Measurements from ENCODE around the gene JMJD7.

Gene JMJD7

GRCh38 chr15:41836713-41837454 lies 9.0 kb downstream of the JMJD7 start:
- no peak for ATAC-seq (ENCODE audit: low read depth)
- DNase-seq (ENCODE audit: low spot score in 2 of 2) = no peak
- Mint-ChIP-seq H3K4me1 (peaks cover 16% of the 10 kb centered on the region), H3K36me3 (peaks cover 9% of the 10 kb centered on the region), H3K4me3 (no peak overlapping the region), H3K27me3 (no peaks in the 10 kb centered on the region), H3K27ac (no peak overlapping the region), H3K9me3 (no peaks in the 10 kb centered on the region)

DNA sequence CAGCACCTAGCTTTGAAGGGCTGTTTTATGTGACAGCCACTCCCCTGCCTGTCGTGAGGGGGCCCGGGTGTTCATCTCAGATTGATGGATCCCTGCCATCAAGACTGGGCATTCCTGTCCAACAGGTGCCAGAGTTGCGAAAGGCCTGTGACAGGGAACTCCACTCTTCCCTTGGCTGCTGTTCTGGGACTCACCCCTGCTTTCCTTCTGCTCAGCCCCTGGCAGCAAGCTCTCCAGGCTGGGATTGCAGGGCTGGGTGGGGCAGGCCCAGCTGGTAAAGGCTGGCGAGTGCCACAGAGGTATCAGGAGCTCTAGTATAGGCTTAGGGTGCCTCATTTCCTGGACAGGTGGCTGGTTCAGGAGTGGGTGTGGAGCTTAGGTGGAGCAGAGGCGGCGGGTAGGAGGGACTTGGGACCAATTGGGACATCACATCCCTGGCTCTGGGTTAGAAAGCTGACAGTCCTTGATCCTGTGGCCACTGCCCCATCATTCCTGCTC lies 10.6 kb downstream of the JMJD7 start, which contains the start of gene PLA2G4B:
TSS of gene PLA2G4B (plus strand) at position 448 of the 498 bp plus-strand sequence. CDS start 67 bp downstream, outside the sequence.
- no peak for ATAC-seq (ENCODE audit: low read depth)
- H3K4me3 Mint-ChIP-seq = no peak within 1 kb of the TSS
- no peaks in the 10 kb centered on the region for H3K9me3 Mint-ChIP-seq
- DNase-seq (ENCODE audit: low spot score in 2 of 2) = no peak
- H3K27ac Mint-ChIP-seq = no peak within 1 kb of the TSS
- H3K27me3 Mint-ChIP-seq = no peaks in the 10 kb centered on the region
- H3K4me1 Mint-ChIP-seq = peaks cover 8% of the 10 kb centered on the region
- peaks cover 7% of the 10 kb centered on the region for H3K36me3 Mint-ChIP-seq

GRCh38 chr15:41839781-41840491 lies 12.0 kb downstream of the JMJD7 start:
- Mint-ChIP-seq H3K9me3 (no peaks in the 10 kb centered on the region), H3K36me3 (peaks cover 5% of the 10 kb centered on the region), H3K4me3 (no peak overlapping the region), H3K27me3 (no peaks in the 10 kb centered on the region), H3K4me1 (peaks cover 3% of the 10 kb centered on the region), H3K27ac (no peak overlapping the region)
- no peak for ATAC-seq (ENCODE audit: low read depth)
- no peak for DNase-seq (ENCODE audit: low spot score in 2 of 2)

GRCh38 chr15:41840673-41841072 lies 12.8 kb downstream of the JMJD7 start:
- no peaks in the 10 kb centered on the region for H3K9me3 Mint-ChIP-seq
- ATAC-seq (ENCODE audit: low read depth) = no peak
- H3K4me1 Mint-ChIP-seq = no peaks in the 10 kb centered on the region
- no peak for DNase-seq (ENCODE audit: low spot score in 2 of 2)
- H3K4me3 Mint-ChIP-seq = no peak overlapping the region
- no peaks in the 10 kb centered on the region for H3K27me3 Mint-ChIP-seq
- H3K27ac Mint-ChIP-seq = no peak overlapping the region
- H3K36me3 Mint-ChIP-seq = peaks cover 5% of the 10 kb centered on the region

- DNase-seq (ENCODE audit: low spot score in 2 of 2) = no peak
- Mint-ChIP-seq H3K36me3 (peaks cover 6% of the 10 kb centered on the region), H3K27me3 (no peaks in the 10 kb centered on the region), H3K4me3 (no peak overlapping the region), H3K4me1 (no peaks in the 10 kb centered on the region), H3K9me3 (no peaks in the 10 kb centered on the region), H3K27ac (no peak overlapping the region)
- ATAC-seq (ENCODE audit: low read depth) = no peak
Observed at GRCh38 chr15:41841131-41841530, 13.2 kb downstream of the JMJD7 start.

DNA sequence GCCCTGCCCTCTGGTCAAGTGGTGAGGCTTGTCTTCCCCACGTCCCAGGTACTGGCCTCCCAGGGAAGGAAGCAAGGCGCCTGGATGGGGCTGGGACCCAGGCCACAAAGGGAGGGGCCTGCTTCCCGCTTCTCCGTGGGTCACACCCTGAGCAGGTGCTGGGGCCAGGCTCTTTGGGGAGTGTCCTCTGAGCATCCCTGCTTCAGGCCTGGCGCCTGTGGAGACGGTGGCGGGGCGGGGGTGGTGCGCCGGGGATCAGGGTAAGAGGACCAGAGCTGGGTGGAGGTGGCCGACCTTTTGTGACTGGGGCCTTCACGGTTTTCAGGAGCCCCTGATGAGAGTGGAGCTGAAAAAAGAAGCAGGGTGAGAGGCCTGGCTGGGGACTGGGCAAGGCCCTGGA lies 14.3 kb downstream of the JMJD7 start:
- Mint-ChIP-seq H3K9me3 (no peaks in the 10 kb centered on the region), H3K27ac (no peak overlapping the region), H3K4me3 (no peak overlapping the region), H3K36me3 (peaks cover 10% of the 10 kb centered on the region), H3K27me3 (no peaks in the 10 kb centered on the region), H3K4me1 (no peaks in the 10 kb centered on the region)
- DNase-seq (ENCODE audit: low spot score in 2 of 2) (no peak), ATAC-seq (ENCODE audit: low read depth) (no peak)

DNA sequence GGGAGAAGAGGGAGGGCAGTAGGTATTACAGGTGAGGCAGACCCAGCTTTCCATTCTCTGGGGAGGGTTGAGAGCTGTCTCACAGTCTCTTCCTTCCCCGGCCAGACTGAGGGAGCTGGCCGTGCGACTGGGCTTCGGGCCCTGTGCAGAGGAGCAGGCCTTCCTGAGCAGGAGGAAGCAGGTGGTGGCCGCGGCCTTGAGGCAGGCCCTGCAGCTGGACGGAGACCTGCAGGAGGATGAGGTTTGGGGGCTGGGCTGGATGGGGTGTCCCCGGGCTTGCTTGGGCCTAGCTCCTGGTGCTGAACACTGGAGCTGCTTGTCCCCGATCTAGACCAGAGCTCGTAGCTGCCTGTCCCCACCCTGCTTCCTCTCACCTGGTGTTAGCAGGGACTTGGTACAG lies 15.7 kb downstream of the JMJD7 start:
- H3K9me3 Mint-ChIP-seq = no peaks in the 10 kb centered on the region
- H3K36me3 Mint-ChIP-seq = peaks cover 17% of the 10 kb centered on the region
- H3K27me3 Mint-ChIP-seq = no peaks in the 10 kb centered on the region
- H3K27ac Mint-ChIP-seq = no peak overlapping the region
- no peak overlapping the region for H3K4me3 Mint-ChIP-seq
- ATAC-seq (ENCODE audit: low read depth) (no peak), DNase-seq (ENCODE audit: low spot score in 2 of 2) (no peak)
- no peaks in the 10 kb centered on the region for H3K4me1 Mint-ChIP-seq

GRCh38 chr15:41844814-41845213 lies 16.9 kb downstream of the JMJD7 start:
- no peaks in the 10 kb centered on the region for H3K27me3 Mint-ChIP-seq
- H3K9me3 Mint-ChIP-seq = no peaks in the 10 kb centered on the region

GRCh38 chr15:41847206-41847605 lies 19.3 kb downstream of the JMJD7 start:
- ATAC-seq (ENCODE audit: low read depth) (no peak), DNase-seq (ENCODE audit: low spot score in 2 of 2) (no peak)
- no peak overlapping the region for H3K4me3 Mint-ChIP-seq
- no peaks in the 10 kb centered on the region for H3K9me3 Mint-ChIP-seq
- H3K36me3 Mint-ChIP-seq = peaks cover 17% of the 10 kb centered on the region
- no peak overlapping the region for H3K27ac Mint-ChIP-seq
- no peaks in the 10 kb centered on the region for H3K27me3 Mint-ChIP-seq
- peaks cover 8% of the 10 kb centered on the region for H3K4me1 Mint-ChIP-seq

More at GRCh38 chr15:41844814-41845213, 16.9 kb downstream of the JMJD7 start:
- no peak for DNase-seq (ENCODE audit: low spot score in 2 of 2)
- ATAC-seq (ENCODE audit: low read depth) = no peak
- no peak overlapping the region for H3K27ac Mint-ChIP-seq
- no peak overlapping the region for H3K4me3 Mint-ChIP-seq
- peaks cover 17% of the 10 kb centered on the region for H3K36me3 Mint-ChIP-seq
- peaks cover under 1% of the 10 kb centered on the region for H3K4me1 Mint-ChIP-seq

GRCh38 chr15:41847981-41848380 lies 20.1 kb downstream of the JMJD7 start:
- H3K27ac Mint-ChIP-seq = no peak overlapping the region
- H3K36me3 Mint-ChIP-seq = peaks cover 17% of the 10 kb centered on the region

DNA sequence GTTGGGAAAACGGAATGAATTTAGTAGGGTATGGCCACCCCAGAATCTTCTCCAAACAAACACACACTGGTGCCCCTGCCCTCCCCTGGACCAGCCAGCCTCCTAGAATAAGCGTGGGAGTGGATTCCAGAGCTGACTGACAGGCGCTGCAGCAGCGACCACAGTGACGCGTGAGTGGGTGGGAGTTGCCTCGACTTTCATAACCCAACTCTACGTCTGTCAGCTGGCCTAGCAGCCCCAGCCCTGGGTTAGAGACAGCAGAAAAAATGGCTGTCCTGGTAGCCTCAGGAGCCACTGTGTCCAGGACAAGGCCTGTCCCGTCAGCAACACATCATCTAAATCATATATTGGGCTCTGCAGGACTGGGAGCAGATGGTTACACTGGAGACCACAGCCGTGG lies 20.7 kb downstream of the JMJD7 start:
- DNase-seq (ENCODE audit: low spot score in 2 of 2) = no peak
- H3K4me1 Mint-ChIP-seq = peaks cover 8% of the 10 kb centered on the region
- no peak for ATAC-seq (ENCODE audit: low read depth)
- H3K9me3 Mint-ChIP-seq = no peaks in the 10 kb centered on the region
- no peaks in the 10 kb centered on the region for H3K27me3 Mint-ChIP-seq
- no peak overlapping the region for H3K4me3 Mint-ChIP-seq
- no peak overlapping the region for H3K27ac Mint-ChIP-seq
- H3K36me3 Mint-ChIP-seq = peaks cover 17% of the 10 kb centered on the region

More at GRCh38 chr15:41847981-41848380, 20.1 kb downstream of the JMJD7 start:
- ATAC-seq (ENCODE audit: low read depth) (no peak), DNase-seq (ENCODE audit: low spot score in 2 of 2) (no peak)
- no peaks in the 10 kb centered on the region for H3K27me3 Mint-ChIP-seq
- no peaks in the 10 kb centered on the region for H3K9me3 Mint-ChIP-seq
- H3K4me1 Mint-ChIP-seq = peaks cover 8% of the 10 kb centered on the region
- no peak overlapping the region for H3K4me3 Mint-ChIP-seq

DNA sequence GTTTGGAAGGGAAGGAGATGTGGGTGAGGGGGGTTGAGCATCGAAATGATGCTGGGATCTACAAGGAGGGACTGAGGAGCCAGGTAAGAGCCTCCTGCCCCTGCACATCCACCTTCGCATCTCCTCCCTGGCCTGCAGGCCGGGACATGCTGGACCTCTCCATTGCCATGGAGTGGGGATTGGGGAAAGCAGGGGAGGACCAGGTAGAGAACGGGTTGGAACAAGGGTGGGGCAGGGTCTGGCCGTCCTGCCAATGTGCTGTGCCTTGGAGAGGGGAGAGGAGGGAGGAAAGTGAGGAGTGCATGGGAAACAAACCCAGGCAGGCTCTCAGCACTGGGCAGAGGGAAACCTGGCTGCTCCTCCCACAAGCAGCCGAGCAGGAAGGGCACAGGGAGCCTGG lies 21.3 kb downstream of the JMJD7 start:
- no peak for ATAC-seq (ENCODE audit: low read depth)
- Mint-ChIP-seq H3K27me3 (no peaks in the 10 kb centered on the region), H3K9me3 (no peaks in the 10 kb centered on the region), H3K36me3 (peaks cover 17% of the 10 kb centered on the region), H3K4me1 (peaks cover 8% of the 10 kb centered on the region), H3K27ac (no peak overlapping the region), H3K4me3 (no peak overlapping the region)
- no peak for DNase-seq (ENCODE audit: low spot score in 2 of 2)

DNA sequence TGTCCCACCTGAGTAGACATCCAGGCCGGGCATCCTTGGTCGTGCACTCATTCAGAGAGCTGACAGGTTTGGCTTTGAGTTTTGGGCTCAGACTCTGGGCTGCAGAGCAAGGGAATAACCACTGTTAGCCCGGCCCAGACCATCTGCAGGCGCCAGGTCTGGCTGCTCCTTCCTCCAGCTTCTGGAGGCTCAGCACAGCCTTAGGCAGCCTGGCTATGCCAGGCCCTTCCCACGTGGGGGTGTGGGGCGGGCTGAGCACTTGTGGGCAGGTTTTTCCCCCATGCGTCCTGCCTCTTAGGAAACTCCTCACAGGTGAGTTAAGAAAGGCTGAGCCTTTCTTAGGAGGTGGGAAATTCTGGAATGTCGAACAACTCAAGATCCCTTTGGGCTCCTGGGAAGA lies 22.0 kb downstream of the JMJD7 start:
- ATAC-seq (ENCODE audit: low read depth) = no peak
- peaks cover 8% of the 10 kb centered on the region for H3K4me1 Mint-ChIP-seq
- H3K4me3 Mint-ChIP-seq = no peak overlapping the region

GRCh38 chr15:41850482-41851166 lies 22.7 kb downstream of the JMJD7 start:
- Mint-ChIP-seq H3K4me3 (no peak overlapping the region), H3K27ac (no peak overlapping the region), H3K27me3 (no peaks in the 10 kb centered on the region), H3K4me1 (peaks cover 8% of the 10 kb centered on the region), H3K36me3 (peaks cover 16% of the 10 kb centered on the region), H3K9me3 (no peaks in the 10 kb centered on the region)
- DNase-seq (ENCODE audit: low spot score in 2 of 2) (no peak), ATAC-seq (ENCODE audit: low read depth) (no peak)

More for the DNA sequence above, 22.0 kb downstream of the JMJD7 start:
- Mint-ChIP-seq H3K9me3 (no peaks in the 10 kb centered on the region), H3K36me3 (peaks cover 17% of the 10 kb centered on the region), H3K27me3 (no peaks in the 10 kb centered on the region), H3K27ac (no peak overlapping the region)
- DNase-seq (ENCODE audit: low spot score in 2 of 2) = no peak
